GM23338 (cell line): ENCODE measurements around the gene VEZT. TPM values are rescaled to one million over a fixed set of nuclear protein-coding genes. Genes with fewer than 3 reads are reported as not detected.
A peak's percentile ranks its signal among the peaks of the same experiment; 100 is the strongest.

Experiments used
- ATAC-seq: fragments of 200-7000 bp; cut with Tn5 transposase; 3 replicates; pipeline ENCODE4 v1.9.1; 2020
- DNase-seq: peaks from one replicate; pipeline ENCODE4 v3.0.0-alpha.2; 2015; ENCODE audit warnings: low spot score
- H2AFZ ChIP-seq: fragments of 200-600 bp; sonication (generic); 2 replicates; pipeline ENCODE4 v1.8.0; 2016; ENCODE audit warnings: antibody characterized with exemption, mild to moderate bottlenecking, moderate library complexity
- H3F3A ChIP-seq: fragments of 200-600 bp; sonication (generic); replicated peaks from 2 replicates; pipeline ENCODE4 v1.8.0; 2017; ENCODE audit warnings: antibody characterized with exemption, mixed run types, low read depth
- H3K27ac ChIP-seq: fragments of 200-600 bp; sonication (generic); 2 replicates; pipeline ENCODE4 v1.6.1; 2016; ENCODE audit warnings: low read depth
- H3K27me3 ChIP-seq: fragments of 200-600 bp; sonication (generic); 2 replicates; pipeline ENCODE4 v1.8.0; 2016; ENCODE audit warnings: mild to moderate bottlenecking, mixed run types, moderate library complexity; ENCODE audit not compliant: insufficient read depth
- H3K36me3 ChIP-seq: fragments of 200-600 bp; sonication (generic); 2 replicates; pipeline ENCODE4 v1.8.0; 2016; ENCODE audit warnings: mild to moderate bottlenecking; ENCODE audit not compliant: insufficient read depth
- H3K4me1 ChIP-seq: fragments of 200-600 bp; sonication (generic); 2 replicates; pipeline ENCODE4 v1.8.0; 2016; ENCODE audit warnings: mild to moderate bottlenecking, moderate library complexity; ENCODE audit not compliant: insufficient read depth
- H3K4me2 ChIP-seq: fragments of 200-600 bp; sonication (generic); 2 replicates; pipeline ENCODE4 v1.7.1; 2017; ENCODE audit warnings: mixed run types
- H3K4me3 ChIP-seq: fragments of 200-600 bp; sonication (generic); 2 replicates; pipeline ENCODE4 v1.6.1; 2016; ENCODE audit warnings: mixed run types
- H3K79me2 ChIP-seq: fragments of 200-600 bp; sonication (generic); replicated peaks from 2 replicates; pipeline ENCODE4 v1.8.0; 2017; ENCODE audit warnings: mild to moderate bottlenecking; ENCODE audit not compliant: insufficient read depth
- H3K9me2 ChIP-seq: fragments of 200-600 bp; sonication (generic); 2 replicates; pipeline ENCODE4 v1.8.0; 2017; ENCODE audit not compliant: insufficient read depth
- H4K20me1 ChIP-seq: fragments of 200-600 bp; sonication (generic); replicated peaks from 2 replicates; pipeline ENCODE4 v1.8.0; 2017; ENCODE audit warnings: mild to moderate bottlenecking; ENCODE audit not compliant: insufficient read depth
- H3K27ac Mint-ChIP-seq: 2 replicates; pipeline ENCODE4 v1.8.0; 2020; ENCODE audit warnings: inconsistent platforms, mild to moderate bottlenecking, moderate library complexity, mixed read lengths
- H3K27me3 Mint-ChIP-seq: 3 replicates; pipeline ENCODE4 v1.8.0; 2022; ENCODE audit warnings: low read depth, mild to moderate bottlenecking, moderate library complexity, mixed read lengths, inconsistent platforms; ENCODE audit not compliant: insufficient read depth, poor library complexity
- H3K36me3 Mint-ChIP-seq: 3 replicates; pipeline ENCODE4 v1.8.0; 2021; ENCODE audit warnings: low read depth, mild to moderate bottlenecking, inconsistent platforms, moderate library complexity, mixed read lengths
- H3K4me1 Mint-ChIP-seq: 3 replicates; pipeline ENCODE4 v1.8.0; 2020; ENCODE audit warnings: mild to moderate bottlenecking, inconsistent platforms, mixed read lengths
- H3K4me3 Mint-ChIP-seq: 3 replicates; pipeline ENCODE4 v1.8.0; 2021; ENCODE audit warnings: moderate library complexity, mild to moderate bottlenecking, inconsistent platforms, mixed read lengths
- H3K9me3 Mint-ChIP-seq: 3 replicates; pipeline ENCODE4 v1.8.0; 2020; ENCODE audit warnings: moderate library complexity, mild to moderate bottlenecking, inconsistent platforms, mixed read lengths
- CREB1 ChIP-seq: fragments of 250-450 bp; sonication (Bioruptor Pico); IDR thresholded peaks from 2 replicates; pipeline ENCODE4 v1.5.0; 2020; ENCODE audit warnings: low read depth, mild to moderate bottlenecking, moderate library complexity
- CTCF ChIP-seq, 2 experiments: fragments of 200-600 bp in 1 of 2; sonication (generic) in 1 of 2; conservative IDR thresholded peaks; 2 replicates each; pipeline versions ENCODE4 v1.5.1 to v1.6.1; 2016 to 2017; ENCODE audit warnings: antibody characterized with exemption in 2 of 2, low read depth in 2 of 2, mild to moderate bottlenecking in 2 of 2, moderate library complexity in 1 of 2
- ETS1 ChIP-seq: IDR thresholded peaks from 2 replicates; pipeline ENCODE4 v1.6.1; 2016; ENCODE audit warnings: antibody characterized with exemption
- EZH2 ChIP-seq: fragments of 200-600 bp; sonication (generic); IDR thresholded peaks from one replicate; pipeline ENCODE4 v1.8.0; 2017; ENCODE audit warnings: antibody characterized with exemption, mild to moderate bottlenecking, low read depth; ENCODE audit not compliant: unreplicated experiment
- EZH2phosphoT487 ChIP-seq: fragments of 200-600 bp; sonication (generic); IDR thresholded peaks from one replicate; pipeline ENCODE4 v1.8.1; 2018; ENCODE audit warnings: antibody characterized with exemption; ENCODE audit not compliant: unreplicated experiment
- NANOG ChIP-seq: IDR thresholded peaks from 2 replicates; pipeline ENCODE4 v1.6.1; 2016; ENCODE audit warnings: antibody characterized with exemption, borderline replicate concordance
- POLR2AphosphoS5 ChIP-seq: IDR thresholded peaks from 2 replicates; pipeline ENCODE4 v1.6.1; 2016; ENCODE audit warnings: antibody characterized with exemption, low read depth
- REST ChIP-seq: IDR thresholded peaks from one replicate; pipeline ENCODE4 v1.6.1; 2018; ENCODE audit warnings: antibody characterized with exemption; ENCODE audit not compliant: unreplicated experiment
- STAT1 ChIP-seq: IDR thresholded peaks from one replicate; pipeline ENCODE4 v1.6.1; 2016; ENCODE audit warnings: antibody characterized with exemption; ENCODE audit not compliant: unreplicated experiment
- ZNF114 ChIP-seq: fragments of 250-450 bp; sonication (Bioruptor Pico); IDR thresholded peaks from 2 replicates; pipeline ENCODE4 v1.5.0; 2020; ENCODE audit warnings: mild to moderate bottlenecking, moderate library complexity
- ZNF331 ChIP-seq: fragments of 250-450 bp; sonication (Bioruptor Pico); IDR thresholded peaks from 2 replicates; pipeline ENCODE4 v1.5.0; 2020; ENCODE audit warnings: low read depth, mild to moderate bottlenecking, moderate library complexity
- ZNF462 ChIP-seq: fragments of 250-450 bp; sonication (Bioruptor Pico); IDR thresholded peaks from 2 replicates; pipeline ENCODE4 v1.5.0; 2020; ENCODE audit warnings: mild to moderate bottlenecking, moderate library complexity
- polyA plus RNA-seq: library from polyadenylated mRNA; unstranded; fragments of >200 nt; fragmentation: Nextera tagmentation; extraction: Ambion mirVana; gene quantifications from 2 replicates; pipeline ENCODE4 v1.2.1, GENCODE V29; 2016
- total RNA-seq: library from RNA; depleted of rRNA; stranded (reverse); fragments of >200 nt; shearing (Covaris generic); gene quantifications from 2 replicates; pipeline ENCODE4 v1.2.3, GENCODE V29; 2014

VEZT gene
- total and polyA plus RNA-seq, 2 experiments from 2014 or later, result 34.2 to 51.5 TPM

GRCh38 chr12:95265765-95266164 is 48.2 kb downstream of the VEZT start:
- no peak overlapping the region for H3K4me3 Mint-ChIP-seq
- no peaks in the 10 kb centered on the region for H3K9me3 Mint-ChIP-seq
- Histone ChIP-seq H3K36me3 (peaks cover 19% of the 10 kb centered on the region), H2AFZ (no peak overlapping the region), H3K9me2 (no peaks in the 10 kb centered on the region), H3K4me1 (no peaks in the 10 kb centered on the region), H4K20me1 (no peaks in the 10 kb centered on the region; the same call in 1 of the 2 replicates), H3K4me3 (no peak overlapping the region), H3K27ac (no peak overlapping the region), H3K27me3 (no peaks in the 10 kb centered on the region), H3K4me2 (no peak overlapping the region), H3F3A (no peaks in the 10 kb centered on the region; the same call in 1 of the 2 replicates), H3K79me2 (no peaks in the 10 kb centered on the region; the same call in 1 of the 2 replicates)
- H3K27me3 Mint-ChIP-seq, result no peaks in the 10 kb centered on the region
- peak; percentile 27 for DNase-seq
- no peaks in the 10 kb centered on the region; the same call in 2 of the 3 replicates for H3K4me1 Mint-ChIP-seq
- no peak overlapping the region for H3K27ac Mint-ChIP-seq
- TF ChIP-seq EZH2, result no peak
- TF ChIP-seq NANOG, result no peak
- TF ChIP-seq EZH2phosphoT487, result no peak
- TF ChIP-seq REST, result no peak
- TF ChIP-seq STAT1, result no peak
- no peak for TF ChIP-seq ETS1
- TF ChIP-seq CTCF (conservative IDR thresholded peaks at IDR 0.05; ENCODE audit: low read depth in 2 of 2), result no peak; a peak in 2 of 4 replicates
- no peak for TF ChIP-seq ZNF331 (CRISPR knock-in tag)
- no peak for TF ChIP-seq ZNF114 (CRISPR knock-in tag)
- no peak for TF ChIP-seq CREB1 (CRISPR knock-in tag)
- no peak for TF ChIP-seq ZNF462 (CRISPR knock-in tag)
- TF ChIP-seq POLR2AphosphoS5, result no peak
- peaks cover 23% of the 10 kb centered on the region; the same call in 2 of the 3 replicates for H3K36me3 Mint-ChIP-seq
- no peak for ATAC-seq
